ENCODE data around the gene SAMD10. TPM values are rescaled to one million over a fixed set of nuclear protein-coding genes. Genes with fewer than 3 reads are reported as not detected.
A peak's percentile ranks its signal among the peaks of the same experiment; 100 is the strongest.

Gene SAMD10
- total and polyA plus RNA-seq, 10 of the 15 experiments (the other 5 are each of a cell fraction or from before 2014, with no cell fraction given) = 1.3 to 51.4 (median 17.9) TPM

GRCh38 chr20:63978319-63979228 lies 868 bp downstream of the SAMD10 start (continued):
- TF ChIP-seq ZNF217 (IDR thresholded peaks at IDR 0.05) (no peak), PKNOX1 (IDR thresholded peaks at IDR 0.05) (no peak), ZBTB40 (IDR thresholded peaks at IDR 0.05; ENCODE audit: borderline replicate concordance) (peak; percentile 42; the same call in 1 of the 2 replicates), KLF5 (IDR thresholded peaks at IDR 0.05; ENCODE audit: partially characterized antibody) (peak; percentile 13), ATF2 (IDR thresholded peaks at IDR 0.05; ENCODE audit: low read length) (no peak)

Data from GM12878 (cell line).